ENCODE data around the gene KPNB1.

DNA sequence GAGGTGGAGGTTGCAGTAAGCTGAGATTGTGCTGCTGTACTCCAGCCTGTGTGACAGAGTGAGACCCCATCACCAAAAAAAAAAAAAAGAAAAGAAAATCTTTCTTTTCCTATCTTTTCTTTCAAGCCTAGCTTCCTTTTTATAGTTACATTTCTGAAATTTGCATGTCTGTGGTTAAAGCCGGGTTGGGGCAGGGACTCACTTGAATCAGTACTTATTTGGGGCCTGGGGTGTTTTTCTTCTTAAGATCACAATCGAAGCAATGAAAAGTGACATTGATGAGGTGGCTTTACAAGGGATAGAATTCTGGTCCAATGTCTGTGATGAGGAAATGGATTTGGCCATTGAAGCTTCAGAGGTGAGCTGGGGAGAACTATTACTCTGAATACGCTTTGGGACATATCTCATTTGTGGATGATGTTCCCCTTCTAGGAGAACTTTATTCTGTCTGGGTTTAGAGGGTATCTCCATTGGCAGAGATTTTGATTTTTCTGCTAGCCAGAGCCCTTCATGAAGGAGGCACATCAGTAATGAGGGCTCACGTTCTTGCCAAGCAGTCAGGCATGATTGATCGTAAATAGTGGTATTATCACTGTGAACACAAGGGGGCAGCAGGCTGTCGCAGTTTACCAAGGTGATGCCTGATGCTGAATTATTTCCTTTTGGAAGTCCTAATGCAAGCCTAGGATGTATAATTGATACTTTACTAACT is 14.3 kb downstream of the KPNB1 start:
- TF ChIP-seq, protein P1, sequence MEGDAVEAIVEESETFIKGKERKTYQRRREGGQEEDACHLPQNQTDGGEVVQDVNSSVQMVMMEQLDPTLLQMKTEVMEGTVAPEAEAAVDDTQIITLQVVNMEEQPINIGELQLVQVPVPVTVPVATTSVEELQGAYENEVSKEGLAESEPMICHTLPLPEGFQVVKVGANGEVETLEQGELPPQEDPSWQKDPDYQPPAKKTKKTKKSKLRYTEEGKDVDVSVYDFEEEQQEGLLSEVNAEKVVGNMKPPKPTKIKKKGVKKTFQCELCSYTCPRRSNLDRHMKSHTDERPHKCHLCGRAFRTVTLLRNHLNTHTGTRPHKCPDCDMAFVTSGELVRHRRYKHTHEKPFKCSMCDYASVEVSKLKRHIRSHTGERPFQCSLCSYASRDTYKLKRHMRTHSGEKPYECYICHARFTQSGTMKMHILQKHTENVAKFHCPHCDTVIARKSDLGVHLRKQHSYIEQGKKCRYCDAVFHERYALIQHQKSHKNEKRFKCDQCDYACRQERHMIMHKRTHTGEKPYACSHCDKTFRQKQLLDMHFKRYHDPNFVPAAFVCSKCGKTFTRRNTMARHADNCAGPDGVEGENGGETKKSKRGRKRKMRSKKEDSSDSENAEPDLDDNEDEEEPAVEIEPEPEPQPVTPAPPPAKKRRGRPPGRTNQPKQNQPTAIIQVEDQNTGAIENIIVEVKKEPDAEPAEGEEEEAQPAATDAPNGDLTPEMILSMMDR (conservative IDR thresholded peaks at IDR 0.05; ENCODE audit: low read length): peak; percentile 97
- TF ChIP-seq EZH2phosphoT487 (IDR thresholded peaks at IDR 0.05; ENCODE audit: borderline replicate concordance, low read depth, low read length): no peak
